NK-92 (cell line): Measurements from ENCODE around the gene GNAI2.
"Not testable (repeated sequence)": the region's sequence is repeated elsewhere in the genome, so short reads cannot be mapped to it uniquely, and the experiment has no call there.

Experiments
- DNase-seq: peaks from one replicate; lab custom pipeline; 2025; ENCODE audit not compliant: unreplicated experiment; lab: John Stamatoyannopoulos, UW

The GNAI2 gene

GRCh38 chr3:50275141-50275995 is 39.4 kb downstream of the GNAI2 start:
- DNase-seq, result no peak

GRCh38 chr3:50275996-50276761 is 40.2 kb downstream of the GNAI2 start:
- no peak for DNase-seq

- no peak for DNase-seq
Measured at GRCh38 chr3:50276762-50277101, 40.7 kb downstream of the GNAI2 start.

- no peak for DNase-seq
Measured at GRCh38 chr3:50278123-50278879, 42.3 kb downstream of the GNAI2 start.

- no peak for DNase-seq
Measured at GRCh38 chr3:50278880-50279224, 42.8 kb downstream of the GNAI2 start, which contains the start of gene LSMEM2. Gene LSMEM2, plus strand, starts transcription at chr3:50279087. Its CDS starts 27 bp downstream, at chr3:50279114.

GRCh38 chr3:50279255-50280016 is 43.4 kb downstream of the GNAI2 start:
- no peak for DNase-seq

- not testable (repeated sequence) for DNase-seq
Measured at GRCh38 chr3:50284121-50284520, 48.1 kb downstream of the GNAI2 start.

GRCh38 chr3:50286322-50287227 is 50.6 kb downstream of the GNAI2 start:
- no peak for DNase-seq

- no peak for DNase-seq
Measured at GRCh38 chr3:50287262-50287661, 51.3 kb downstream of the GNAI2 start.

- DNase-seq, result no peak
Measured at GRCh38 chr3:50288387-50289007, 52.5 kb downstream of the GNAI2 start.

GRCh38 chr3:50289130-50289529 is 53.1 kb downstream of the GNAI2 start:
- no peak for DNase-seq

- DNase-seq, result no peak
Measured at GRCh38 chr3:50290161-50290641, 54.2 kb downstream of the GNAI2 start.

GRCh38 chr3:50292159-50293078 is 56.4 kb downstream of the GNAI2 start, which contains the start of gene IFRD2:
Gene IFRD2, minus strand, starts transcription at chr3:50292429. Its CDS starts 155 bp downstream, at chr3:50292274.
- peak; percentile 64 for DNase-seq

- DNase-seq, result no peak
Measured at GRCh38 chr3:50293079-50293801, 57.2 kb downstream of the GNAI2 start.

- no peak for DNase-seq
Measured at GRCh38 chr3:50294089-50294488, 58.1 kb downstream of the GNAI2 start.

GRCh38 chr3:50294492-50295403 is 58.7 kb downstream of the GNAI2 start:
- no peak for DNase-seq
